ENCODE data around the gene RAPGEF6.
"Not testable (repeated sequence)": the region's sequence is repeated elsewhere in the genome, so short reads cannot be mapped to it uniquely, and the experiment has no call there.

Gene RAPGEF6

DNA sequence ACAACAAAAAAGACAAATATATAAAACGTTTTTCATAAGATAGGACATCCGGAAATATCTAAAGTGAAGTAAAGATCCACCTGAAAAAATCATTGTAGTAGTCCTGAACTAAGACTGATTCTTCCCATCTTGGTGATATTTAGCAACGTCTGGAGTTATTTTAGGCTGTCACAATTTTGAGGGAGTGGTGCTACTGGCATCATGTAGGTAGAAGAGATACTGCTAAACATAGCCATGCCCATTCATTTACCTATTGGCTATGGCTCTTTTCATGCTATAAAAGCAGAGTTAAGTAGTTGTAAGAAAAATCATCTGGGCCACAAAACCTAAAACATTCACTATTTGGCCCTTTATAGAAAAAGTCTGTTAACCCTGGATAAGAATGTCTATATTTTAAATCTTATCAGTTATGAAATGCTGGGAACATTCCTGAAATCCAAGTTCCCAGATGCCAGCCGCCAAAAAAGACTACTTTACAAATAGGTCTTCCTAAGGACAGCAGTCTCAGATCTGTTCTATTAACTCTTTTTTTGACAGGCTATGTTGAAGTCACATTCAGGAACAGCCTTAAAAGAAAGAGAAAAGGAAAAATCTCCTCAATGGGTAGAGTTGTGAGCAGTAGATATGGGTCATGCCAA lies 27.0 kb downstream of the RAPGEF6 start:
- DNase-seq (ENCODE audit: low spot score), result no peak

DNA sequence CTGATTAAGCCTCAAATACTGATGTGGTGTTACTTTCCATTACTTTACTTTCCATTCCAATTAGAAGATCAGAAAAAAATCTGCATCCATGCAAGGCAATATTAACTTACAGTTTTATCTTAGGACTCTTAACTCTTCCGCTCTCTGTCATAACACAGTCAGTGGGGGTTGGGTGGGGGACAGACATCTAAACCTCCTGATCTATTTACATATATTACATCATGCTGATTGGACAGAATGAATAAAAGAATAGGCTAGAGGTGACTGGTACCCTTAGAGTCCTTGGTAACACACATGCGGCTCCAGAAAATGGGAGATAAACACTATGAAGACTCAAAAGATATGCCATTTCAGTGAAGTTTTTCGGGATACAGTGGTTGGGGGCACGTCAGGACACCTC lies 27.6 kb downstream of the RAPGEF6 start:
- no peak for DNase-seq (ENCODE audit: low spot score)

DNA sequence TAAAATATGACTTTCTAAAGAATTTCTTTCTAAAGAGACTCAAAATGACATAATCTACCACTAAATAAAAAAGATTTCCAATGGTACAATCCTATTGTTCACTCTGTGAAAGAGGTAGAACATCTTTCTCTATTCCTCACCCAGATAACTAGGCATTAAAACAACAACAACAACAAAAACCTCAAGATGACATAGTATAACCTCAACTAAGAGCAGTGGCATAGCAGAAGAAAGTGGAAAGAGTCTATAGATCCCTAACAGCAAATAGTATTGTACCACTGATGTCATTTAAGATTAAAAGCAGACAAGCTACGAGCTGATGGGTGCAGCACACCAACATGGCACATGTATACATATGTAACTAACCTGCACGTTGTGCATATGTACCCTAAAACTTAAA lies 29.9 kb downstream of the RAPGEF6 start:
- no peak for DNase-seq (ENCODE audit: low spot score)

DNA sequence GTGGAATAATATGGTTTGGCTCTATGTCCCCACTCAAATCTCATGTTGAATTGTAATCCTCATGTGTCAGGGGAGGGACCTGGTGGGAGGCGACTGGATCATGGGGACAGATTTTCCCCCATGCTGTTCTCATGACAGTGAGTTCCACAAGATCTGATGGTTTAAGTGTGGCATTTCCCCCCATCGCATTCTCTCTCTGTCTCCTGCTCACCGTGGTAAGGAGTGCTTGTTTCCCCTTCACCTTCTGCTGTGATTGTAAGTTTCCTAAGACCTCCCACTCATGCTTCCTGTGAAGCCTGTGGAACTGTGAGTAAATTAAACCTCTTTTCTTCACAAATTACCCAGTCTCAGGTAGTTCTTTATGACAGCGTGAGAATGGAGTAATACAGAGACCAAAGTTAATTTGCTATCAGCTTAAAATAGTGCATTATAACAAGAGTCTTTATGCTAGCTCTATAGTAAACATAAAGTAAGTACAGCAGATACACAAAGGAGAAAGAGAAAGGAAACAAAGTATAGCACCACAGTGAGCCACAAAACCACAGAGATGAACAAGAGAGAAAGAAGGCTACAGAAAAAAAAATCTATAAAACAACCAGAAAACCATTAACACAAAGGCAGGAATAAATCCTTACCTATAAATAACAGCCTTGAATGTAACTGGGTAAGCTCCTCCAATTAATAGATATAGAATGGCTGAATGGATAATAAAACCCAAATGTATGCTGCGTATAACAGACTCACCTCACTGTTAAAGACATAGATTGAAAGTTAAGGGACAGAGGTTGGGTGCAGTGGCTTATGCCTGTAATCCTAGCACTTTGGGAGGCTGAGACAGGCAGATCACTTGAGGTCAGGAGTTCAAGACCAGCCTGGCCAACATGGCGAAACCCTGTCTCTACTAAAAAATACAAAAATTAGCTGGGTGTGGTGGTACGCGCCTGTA lies 39.7 kb downstream of the RAPGEF6 start:
- no peak for DNase-seq (ENCODE audit: low spot score)

DNA sequence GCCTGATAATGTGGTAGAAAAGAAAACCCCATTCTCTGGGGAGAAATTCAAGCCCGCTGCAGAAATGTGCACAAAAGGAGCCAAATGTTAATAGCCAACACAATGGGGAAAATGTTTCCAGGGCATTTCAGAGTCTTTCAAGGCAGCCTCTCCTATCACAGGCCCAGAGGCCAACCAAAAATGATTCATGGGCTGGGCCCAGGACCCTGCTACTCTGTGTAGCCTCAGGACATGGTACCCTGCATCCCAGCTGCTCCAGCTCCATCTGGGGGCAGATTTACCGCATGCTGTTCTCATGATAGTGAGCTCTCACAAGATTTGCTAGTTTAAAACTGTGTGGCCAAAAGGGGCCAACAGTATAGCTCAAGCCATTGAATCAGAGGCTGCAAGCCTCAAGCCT lies 41.1 kb downstream of the RAPGEF6 start:
- no peak for DNase-seq (ENCODE audit: low spot score)

DNA sequence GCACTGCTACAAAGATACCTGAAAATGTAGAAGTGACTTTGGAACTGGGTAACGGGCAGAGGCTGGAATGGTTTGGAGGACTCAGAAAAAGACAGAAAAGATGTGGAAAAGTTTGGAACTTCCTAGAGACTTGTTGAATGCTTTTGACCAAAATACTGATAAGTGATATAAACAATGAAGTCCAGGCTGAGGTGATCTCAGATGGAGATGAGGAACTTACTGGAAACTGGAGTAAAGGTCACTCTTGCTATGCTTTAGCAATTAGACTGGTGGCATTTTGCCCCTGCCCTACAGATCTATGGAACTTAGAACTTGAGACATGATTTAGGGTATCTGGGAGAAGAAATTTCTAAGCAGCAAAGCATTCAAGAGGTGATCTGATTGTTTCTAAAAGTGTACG lies 41.6 kb downstream of the RAPGEF6 start:
- DNase-seq (ENCODE audit: low spot score), result not testable (repeated sequence)

DNA sequence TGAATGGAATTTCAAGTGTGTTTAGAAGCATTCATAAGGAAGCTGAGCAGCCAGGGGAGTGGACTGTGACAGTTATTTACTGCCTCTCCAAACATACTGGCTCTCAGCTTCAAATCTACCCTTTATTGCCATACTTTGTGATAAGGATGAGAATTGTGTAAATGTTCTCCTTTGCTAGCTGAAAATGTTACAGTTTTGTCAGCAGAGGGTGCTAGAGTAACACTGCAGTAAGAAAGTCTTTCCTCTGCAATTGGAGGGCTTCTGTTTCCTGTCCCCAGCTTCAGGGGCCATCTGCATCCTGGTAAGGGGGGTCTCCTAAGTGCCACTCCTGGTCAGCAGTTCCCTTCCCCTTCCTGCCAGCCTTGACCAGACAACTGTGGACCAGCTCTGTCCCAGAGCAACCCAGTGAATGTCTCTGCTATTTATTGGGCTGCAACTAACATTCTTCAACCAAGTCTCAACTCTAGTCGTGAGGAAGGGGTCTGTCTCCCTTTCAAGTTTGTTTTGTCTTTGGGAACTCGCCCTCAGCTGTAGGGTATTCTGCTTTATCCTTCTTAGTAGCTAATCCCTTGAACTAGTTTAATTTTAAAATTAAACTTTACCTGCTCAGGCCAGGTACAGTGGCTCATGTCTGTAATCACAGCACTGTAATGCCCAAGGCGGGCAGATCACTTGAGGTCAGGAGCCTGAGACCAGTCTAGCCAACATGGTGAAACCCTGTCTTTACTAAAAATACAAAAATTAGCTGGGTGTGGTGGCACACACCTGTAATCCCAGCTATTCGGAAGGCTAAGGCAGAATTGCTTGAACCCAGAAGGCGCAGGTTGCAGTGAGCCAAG lies 45.3 kb downstream of the RAPGEF6 start:
- DNase-seq (ENCODE audit: low spot score), result peak; percentile 80

DNA sequence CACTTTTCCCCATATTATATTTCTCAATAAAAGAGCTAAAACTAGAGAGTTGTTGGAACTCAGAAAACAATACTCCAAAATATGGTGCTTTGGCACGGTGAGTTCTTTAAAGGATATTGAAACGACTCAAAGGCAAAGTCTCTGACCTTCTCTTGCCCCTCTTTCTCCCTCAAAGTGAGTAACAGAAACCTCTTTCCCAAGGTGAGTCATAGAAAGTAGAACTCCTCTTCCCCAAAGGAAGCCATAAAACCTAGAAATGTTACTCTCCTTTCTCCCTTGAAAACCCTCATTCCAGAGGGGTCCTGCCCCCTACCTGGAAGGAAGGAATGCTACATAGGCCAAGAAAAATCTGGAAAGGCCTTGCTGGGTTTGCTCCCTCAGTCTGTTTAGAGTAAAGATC lies 47.5 kb downstream of the RAPGEF6 start:
- DNase-seq (ENCODE audit: low spot score), result no peak

DNA sequence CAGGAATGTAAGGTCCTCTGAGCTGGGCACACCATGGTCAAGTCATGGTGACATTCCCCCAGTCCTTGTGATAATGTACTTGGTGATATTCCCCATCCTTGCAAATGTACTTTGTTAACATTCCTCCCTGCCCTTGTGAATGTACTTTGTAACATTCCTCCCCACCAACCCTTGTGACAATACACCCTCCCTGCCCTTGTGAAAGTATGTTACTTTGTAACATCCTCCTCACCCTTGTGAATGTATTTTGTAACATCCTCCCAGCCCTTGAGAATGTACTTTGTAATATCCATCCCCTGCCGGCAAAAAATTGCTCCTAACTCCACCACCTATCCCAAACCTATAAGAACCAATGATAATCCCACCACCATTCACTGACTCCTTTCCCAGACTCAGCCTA lies 53.3 kb downstream of the RAPGEF6 start:
- no peak for DNase-seq (ENCODE audit: low spot score)

DNA sequence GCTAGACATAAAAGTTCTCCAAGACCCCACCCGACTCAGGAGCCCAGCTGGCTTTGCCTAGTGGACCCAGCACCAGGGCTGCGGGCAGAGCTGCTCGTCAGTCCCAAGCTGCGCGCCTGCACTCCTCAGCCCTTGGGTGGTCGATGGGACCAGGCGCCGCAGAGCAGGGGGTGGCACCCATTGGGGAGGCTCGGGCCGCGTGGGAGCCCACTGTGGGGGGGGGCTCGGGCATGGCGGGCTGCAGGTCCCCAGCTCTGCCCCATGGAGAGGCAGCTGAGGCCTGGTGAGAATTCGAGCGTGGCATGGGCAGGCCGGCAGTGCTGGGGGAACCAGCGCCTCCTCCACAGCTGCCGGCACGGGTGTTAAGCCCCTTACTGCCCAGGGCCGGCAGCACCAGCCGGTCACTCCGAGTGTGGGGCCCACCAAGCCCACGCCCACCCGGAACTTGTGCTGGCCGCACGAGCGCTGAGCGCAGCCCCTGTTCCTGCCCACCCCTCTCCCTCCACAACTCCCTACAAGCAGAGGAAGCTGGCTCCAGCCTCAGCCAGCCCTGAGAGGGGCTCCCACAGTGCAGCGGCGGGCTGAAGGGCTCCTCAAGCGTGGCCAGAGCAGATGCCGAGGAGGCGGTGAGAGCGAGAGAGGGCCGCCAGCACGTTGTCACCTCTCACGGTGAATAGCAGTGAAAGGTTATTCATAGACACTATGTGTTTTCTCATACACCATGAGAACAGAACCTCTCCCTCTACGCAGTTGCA lies 54.9 kb downstream of the RAPGEF6 start:
- no peak for DNase-seq (ENCODE audit: low spot score)

DNA sequence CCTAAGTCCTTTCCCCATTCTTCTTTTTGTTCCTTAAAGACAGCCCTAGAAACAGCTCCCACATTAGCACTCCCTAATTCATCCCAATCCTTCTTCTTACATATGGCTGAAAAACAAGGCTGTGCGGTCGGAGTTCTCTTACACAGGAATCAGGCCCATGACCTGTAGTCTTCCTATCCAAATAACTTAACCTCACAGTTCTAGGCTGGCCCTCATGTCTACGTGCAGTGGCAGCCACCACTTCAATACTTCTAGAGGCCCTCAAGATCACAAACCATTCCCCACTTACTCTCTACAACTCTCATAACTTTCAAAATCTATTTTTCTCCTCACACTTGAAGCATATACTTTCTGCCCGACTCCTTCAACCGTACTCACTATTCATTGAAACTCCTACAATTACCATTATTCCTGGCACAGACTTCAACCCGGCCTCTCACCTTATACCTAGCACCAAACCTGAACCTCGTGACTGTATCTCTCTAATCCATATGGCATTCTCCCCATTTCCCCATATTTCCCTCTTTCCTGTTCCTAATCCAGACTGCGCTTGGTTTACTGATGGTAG lies 59.3 kb downstream of the RAPGEF6 start:
- DNase-seq (ENCODE audit: low spot score), result no peak

DNA sequence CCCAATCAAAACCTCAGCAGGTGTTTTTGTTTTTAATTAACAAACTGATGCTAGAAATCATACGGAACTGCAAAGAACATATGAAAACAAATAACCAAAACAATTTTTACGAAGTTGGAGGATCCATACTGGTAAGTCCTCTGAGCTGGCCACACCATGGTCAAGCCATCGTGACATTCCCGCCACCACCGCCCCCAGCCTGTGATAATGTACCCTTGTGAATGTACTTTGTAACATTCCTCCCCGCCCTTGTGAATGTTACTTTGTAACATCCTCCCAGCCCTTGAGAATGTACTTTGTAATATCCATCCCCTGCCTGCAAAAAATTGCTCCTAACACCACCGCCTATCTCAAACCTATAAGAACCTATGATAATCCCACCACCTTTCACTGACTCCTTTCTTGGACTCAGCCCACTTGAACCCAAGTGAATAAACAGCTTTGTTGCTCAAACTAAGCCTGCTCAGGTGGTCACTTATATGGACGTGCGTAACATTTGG lies 63.3 kb downstream of the RAPGEF6 start:
- DNase-seq (ENCODE audit: low spot score), result no peak

DNA sequence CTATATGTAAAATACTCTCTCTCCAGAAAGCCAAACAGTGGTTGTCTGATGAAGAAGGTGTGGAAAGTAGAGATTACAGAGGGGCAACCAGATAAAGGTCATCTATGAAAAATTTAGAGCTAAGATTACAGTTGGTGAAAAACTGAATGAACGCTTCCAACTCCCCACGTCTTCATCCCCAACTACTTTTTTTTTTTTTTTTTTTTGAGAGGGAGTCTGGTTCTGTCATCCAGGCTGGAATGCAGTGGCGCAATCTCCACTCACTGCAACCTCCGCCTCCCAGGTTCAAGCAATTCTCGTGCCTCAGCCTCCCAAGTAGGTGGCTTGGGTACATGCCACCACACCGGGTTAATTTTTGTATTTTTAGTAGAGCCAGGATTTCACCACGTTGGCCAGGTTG lies 64.3 kb downstream of the RAPGEF6 start:
- no peak for DNase-seq (ENCODE audit: low spot score)

DNA sequence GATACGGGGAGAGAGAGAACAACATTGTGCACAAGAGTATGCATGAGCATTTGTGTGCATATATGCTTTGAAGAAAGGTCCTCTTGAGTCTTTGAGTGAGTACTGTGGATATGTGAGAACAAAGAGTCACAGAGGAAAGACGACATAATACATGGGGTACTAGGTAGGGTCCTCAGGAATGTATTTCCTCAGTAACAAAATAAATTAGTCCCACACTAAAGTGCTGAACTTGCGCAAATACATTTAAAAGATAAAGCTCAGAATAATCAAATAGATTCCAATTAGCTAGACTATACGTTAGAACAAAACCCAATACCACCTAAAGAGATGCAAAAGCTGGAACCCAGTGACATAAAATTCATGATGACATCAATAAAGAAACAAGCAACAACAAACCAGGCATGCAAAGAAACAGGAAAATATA lies 70.8 kb downstream of the RAPGEF6 start:
- no peak for DNase-seq (ENCODE audit: low spot score)

DNA sequence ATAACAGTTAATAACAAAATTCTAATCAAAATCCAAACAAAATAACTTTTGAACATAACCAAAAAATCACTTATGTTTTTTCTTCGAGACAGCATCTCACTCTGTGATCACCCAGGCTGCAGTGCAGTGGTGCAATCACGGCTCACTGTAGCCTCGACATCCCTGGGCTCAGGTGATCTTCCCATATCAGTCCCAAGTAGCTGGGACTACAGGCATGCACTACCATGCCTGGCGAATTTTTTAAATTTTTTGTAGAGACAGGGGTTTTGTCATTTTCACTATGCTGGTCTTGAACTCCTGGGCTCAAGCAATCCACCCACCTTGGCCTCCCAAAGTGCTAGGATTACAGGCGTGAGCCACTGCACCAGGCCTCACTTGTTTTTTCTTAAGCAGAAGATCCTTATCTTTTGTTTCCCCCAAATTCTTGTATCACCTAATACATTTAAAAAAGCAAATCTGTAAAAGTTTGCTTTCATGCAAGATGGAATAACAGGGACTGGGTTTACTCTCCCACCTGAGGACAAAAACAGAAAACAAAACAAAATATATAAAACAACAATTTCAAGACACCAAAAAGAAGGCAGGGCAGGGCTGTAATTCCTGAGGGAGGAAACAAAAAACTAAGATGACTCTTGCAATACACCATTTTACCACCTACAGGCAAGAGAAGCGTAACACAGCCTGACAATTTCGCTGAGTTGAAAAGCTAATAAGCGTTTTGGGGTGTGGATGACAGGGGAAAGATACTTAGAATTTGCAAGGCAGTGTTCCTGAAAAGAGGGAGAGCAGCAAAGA lies 71.4 kb downstream of the RAPGEF6 start:
- no peak for DNase-seq (ENCODE audit: low spot score)

DNA sequence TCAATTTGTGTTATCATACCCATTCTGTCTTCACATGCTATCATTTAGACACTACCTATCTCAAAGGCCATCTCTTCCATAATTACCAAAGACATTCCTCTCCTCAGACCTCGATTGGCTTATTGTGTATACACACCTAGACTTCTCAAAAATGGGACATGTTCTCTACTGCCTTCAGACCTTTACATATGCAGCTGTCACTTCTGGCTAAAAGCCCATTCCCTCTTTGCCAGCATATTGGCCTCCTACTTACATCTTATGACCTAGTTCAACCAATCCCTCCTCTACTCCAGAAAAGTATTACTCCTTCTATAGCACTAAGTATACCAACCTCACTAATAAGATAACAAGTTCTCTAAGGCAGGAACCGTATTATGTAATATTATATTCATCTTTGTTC lies 84.4 kb downstream of the RAPGEF6 start:
- DNase-seq (ENCODE audit: low spot score), result no peak

DNA sequence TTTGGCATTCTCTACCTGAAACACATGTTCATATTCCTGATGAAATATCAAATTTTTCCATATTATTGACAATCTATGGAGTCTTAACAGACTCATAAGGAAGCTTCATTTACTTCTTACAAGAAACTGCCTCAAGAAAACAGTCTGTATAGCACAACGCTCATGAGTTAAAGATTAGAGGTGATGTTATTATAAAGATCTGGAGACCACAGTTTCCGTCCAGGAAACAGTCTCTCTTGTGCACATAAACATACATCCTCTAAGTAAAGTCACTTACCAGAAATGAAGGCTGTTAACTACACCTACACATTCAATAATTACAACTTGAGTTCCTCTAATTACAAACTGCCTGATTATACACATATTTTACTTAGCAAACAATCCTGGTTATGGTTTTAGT lies 86.9 kb downstream of the RAPGEF6 start:
- no peak for DNase-seq (ENCODE audit: low spot score)

DNA sequence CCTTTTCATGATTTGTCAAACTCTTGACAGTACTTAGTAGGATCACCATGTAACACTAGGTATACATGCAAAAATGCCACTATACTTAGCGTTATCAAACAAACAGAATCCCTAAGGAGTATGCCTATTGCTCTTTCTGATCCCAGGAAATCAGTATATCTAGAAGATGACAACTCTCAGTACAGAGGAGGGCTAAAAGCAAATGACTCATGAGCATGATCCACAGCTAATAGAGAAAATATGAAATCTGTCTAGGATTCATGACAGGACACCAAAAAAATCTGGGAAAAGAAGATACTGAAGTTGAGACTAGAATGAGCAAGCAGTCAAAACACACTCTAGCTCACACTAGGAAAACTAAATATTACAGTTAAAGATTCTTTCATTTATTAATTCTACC lies 89.2 kb downstream of the RAPGEF6 start:
- DNase-seq (ENCODE audit: low spot score), result no peak

DNA sequence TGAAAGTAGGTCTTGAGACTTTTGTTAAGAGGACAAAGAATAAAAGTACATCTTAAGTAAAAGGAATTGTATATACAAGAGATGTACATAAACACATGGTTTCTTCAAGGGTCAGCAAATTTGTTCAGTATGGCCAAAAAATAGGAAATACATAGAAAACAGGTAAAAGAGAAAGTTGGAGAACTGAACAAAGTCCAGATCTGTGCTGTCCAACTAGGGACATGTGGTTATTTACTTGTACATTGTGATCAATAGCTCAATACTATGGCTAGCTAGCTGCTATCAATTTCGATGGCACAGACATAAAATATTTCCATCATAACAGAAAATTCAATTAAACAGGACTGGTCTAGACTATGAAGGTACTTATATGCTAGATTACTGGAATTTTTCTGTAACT lies 92.3 kb downstream of the RAPGEF6 start:
- DNase-seq (ENCODE audit: low spot score), result no peak

DNA sequence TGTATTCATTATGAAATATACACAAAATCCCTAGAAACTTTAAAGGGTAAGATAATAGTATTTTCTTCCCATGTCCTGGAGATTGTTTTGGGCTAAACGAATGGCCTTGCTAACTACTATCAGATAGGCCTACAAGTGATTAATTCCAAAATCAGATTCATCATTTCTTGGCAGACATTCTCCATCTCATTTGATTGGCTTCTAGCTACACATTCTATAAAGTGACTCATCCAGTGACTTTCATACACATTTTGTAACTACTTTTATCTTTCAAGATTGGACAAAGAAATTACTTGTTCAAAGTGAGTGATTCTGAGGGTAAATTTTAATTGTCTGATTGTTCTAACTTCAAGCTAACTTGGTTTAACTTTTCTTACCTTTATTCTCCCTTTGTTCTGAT lies 93.3 kb downstream of the RAPGEF6 start:
- DNase-seq (ENCODE audit: low spot score), result no peak

DNA sequence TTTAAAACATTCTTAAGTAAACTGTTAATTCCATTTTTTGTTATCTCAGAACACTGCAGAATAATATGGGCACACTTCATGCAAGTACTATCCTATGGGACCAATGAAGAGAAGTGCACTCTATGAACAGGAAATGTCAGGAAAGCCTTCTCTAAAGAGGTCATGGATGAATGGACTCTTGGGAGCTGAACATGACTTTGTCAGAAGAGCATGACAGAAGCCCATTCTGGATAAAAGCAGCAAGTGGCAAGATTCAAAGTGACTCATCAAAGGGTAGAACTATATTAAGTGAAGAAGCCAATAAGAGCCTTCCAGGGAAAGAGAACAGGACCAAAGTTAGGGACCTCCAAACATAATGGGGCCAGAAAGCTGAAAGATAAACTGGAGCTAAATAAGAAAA lies 94.0 kb downstream of the RAPGEF6 start:
- DNase-seq (ENCODE audit: low spot score), result no peak

Data from globus pallidus (tissue), 1 donor.